BLaER1 (cell line): ENCODE measurements around the gene INSYN1.

Experiments used
- H3K27ac ChIP-seq: shearing (Covaris generic); formaldehyde crosslinking; 2 replicates; pipeline ENCODE4 v1.8.1; 2022
- H3K27me3 ChIP-seq: shearing (Covaris generic); formaldehyde crosslinking; 2 replicates; pipeline ENCODE4 v1.8.1; 2022
- H3K36me3 ChIP-seq: shearing (Covaris generic); formaldehyde crosslinking; 2 replicates; pipeline ENCODE4 v1.8.1; 2022
- H3K4me1 ChIP-seq: shearing (Covaris generic); formaldehyde crosslinking; 2 replicates; pipeline ENCODE4 v1.8.1; 2022
- H3K4me2 ChIP-seq: shearing (Covaris generic); formaldehyde crosslinking; 2 replicates; pipeline ENCODE4 v1.8.1; 2022
- H3K4me3 ChIP-seq: shearing (Covaris generic); formaldehyde crosslinking; 2 replicates; pipeline ENCODE4 v1.8.1; 2022
- H3K9ac ChIP-seq: shearing (Covaris generic); formaldehyde crosslinking; 2 replicates; pipeline ENCODE4 v1.8.1; 2022
- H3K9me3 ChIP-seq: shearing (Covaris generic); formaldehyde crosslinking; 2 replicates; pipeline ENCODE4 v1.8.1; 2022
- H4K20me1 ChIP-seq: shearing (Covaris generic); formaldehyde crosslinking; 2 replicates; pipeline ENCODE4 v1.8.1; 2022
- Cebpa-rat ChIP-seq: shearing (Covaris generic); IDR thresholded peaks from 2 replicates; pipeline ENCODE4 v1.8.1; 2022

Gene INSYN1

GRCh38 chr15:73758461-73758860, 5.3 kb upstream of the INSYN1 start:
- Histone ChIP-seq H3K4me1 (no peaks in the 10 kb centered on the region), H3K4me3 (no peak overlapping the region), H3K9ac (no peak overlapping the region), H3K9me3 (no peaks in the 10 kb centered on the region), H3K36me3 (no peaks in the 10 kb centered on the region), H3K4me2 (no peak overlapping the region), H3K27ac (no peak overlapping the region), H3K27me3 (peaks cover 27% of the 10 kb centered on the region), H4K20me1 (peaks cover 8% of the 10 kb centered on the region; the same call in 1 of the 2 replicates)
- TF ChIP-seq Cebpa-rat, result no peak

- H4K20me1 ChIP-seq, result peaks cover 13% of the 10 kb centered on the region
- TF ChIP-seq Cebpa-rat, result no peak
- peaks cover 36% of the 10 kb centered on the region for H3K27me3 ChIP-seq
- no peaks in the 10 kb centered on the region for H3K36me3 ChIP-seq
- H3K4me2 ChIP-seq, result no peak overlapping the region
- no peak overlapping the region for H3K27ac ChIP-seq
- H3K9ac ChIP-seq, result no peak overlapping the region
- no peaks in the 10 kb centered on the region for H3K9me3 ChIP-seq
- H3K4me3 ChIP-seq, result no peak overlapping the region
- peaks cover under 1% of the 10 kb centered on the region for H3K4me1 ChIP-seq
Observed at GRCh38 chr15:73757571-73757970, 4.4 kb upstream of the INSYN1 start.

- Histone ChIP-seq H3K27ac (no peak overlapping the region), H4K20me1 (peaks cover 18% of the 10 kb centered on the region), H3K4me3 (no peak overlapping the region), H3K9ac (no peak overlapping the region), H3K36me3 (no peaks in the 10 kb centered on the region), H3K9me3 (no peaks in the 10 kb centered on the region), H3K27me3 (peaks cover 42% of the 10 kb centered on the region), H3K4me1 (peaks cover 6% of the 10 kb centered on the region), H3K4me2 (no peak overlapping the region)
- no peak for TF ChIP-seq Cebpa-rat
Observed at GRCh38 chr15:73756947-73757513, 3.9 kb upstream of the INSYN1 start.

GRCh38 chr15:73756390-73756789, 3.2 kb upstream of the INSYN1 start:
- Histone ChIP-seq H3K4me2 (no peak overlapping the region), H3K36me3 (no peaks in the 10 kb centered on the region), H3K4me3 (no peak overlapping the region), H3K27me3 (peaks cover 48% of the 10 kb centered on the region), H4K20me1 (peaks cover 21% of the 10 kb centered on the region), H3K9ac (no peak overlapping the region), H3K9me3 (no peaks in the 10 kb centered on the region), H3K27ac (no peak overlapping the region), H3K4me1 (peaks cover 10% of the 10 kb centered on the region)
- no peak for TF ChIP-seq Cebpa-rat

- H4K20me1 ChIP-seq, result peaks cover 24% of the 10 kb centered on the region
- peaks cover 52% of the 10 kb centered on the region for H3K27me3 ChIP-seq
- H3K9ac ChIP-seq, result no peak overlapping the region
- H3K4me2 ChIP-seq, result no peak overlapping the region
- no peak for TF ChIP-seq Cebpa-rat
- no peaks in the 10 kb centered on the region for H3K36me3 ChIP-seq
- H3K4me1 ChIP-seq, result peaks cover 13% of the 10 kb centered on the region
- H3K27ac ChIP-seq, result no peak overlapping the region
- H3K4me3 ChIP-seq, result no peak overlapping the region
- H3K9me3 ChIP-seq, result no peaks in the 10 kb centered on the region
Observed at GRCh38 chr15:73755946-73756345, 2.8 kb upstream of the INSYN1 start.

GRCh38 chr15:73755481-73755880, 2.3 kb upstream of the INSYN1 start:
- H3K27me3 ChIP-seq, result peaks cover 57% of the 10 kb centered on the region
- H3K27ac ChIP-seq, result no peak overlapping the region
- no peak for TF ChIP-seq Cebpa-rat
- H3K36me3 ChIP-seq, result no peaks in the 10 kb centered on the region
- no peak overlapping the region for H3K4me3 ChIP-seq
- peaks cover 24% of the 10 kb centered on the region for H4K20me1 ChIP-seq
- no peak overlapping the region for H3K4me2 ChIP-seq
- H3K4me1 ChIP-seq, result peaks cover 13% of the 10 kb centered on the region
- H3K9me3 ChIP-seq, result no peaks in the 10 kb centered on the region
- H3K9ac ChIP-seq, result no peak overlapping the region

GRCh38 chr15:73754461-73754860, 1.3 kb upstream of the INSYN1 start:
- Histone ChIP-seq H3K9me3 (no peaks in the 10 kb centered on the region), H3K4me3 (no peak overlapping the region), H3K27ac (no peak overlapping the region), H4K20me1 (peaks cover 24% of the 10 kb centered on the region), H3K4me1 (peaks cover 13% of the 10 kb centered on the region), H3K9ac (no peak overlapping the region), H3K4me2 (no peak overlapping the region), H3K27me3 (peaks cover 67% of the 10 kb centered on the region), H3K36me3 (no peaks in the 10 kb centered on the region)
- no peak for TF ChIP-seq Cebpa-rat

GRCh38 chr15:73752806-73753193, 351 bp downstream of the INSYN1 start:
- Histone ChIP-seq H3K4me3 (peak overlapping the region; percentile 68), H3K4me1 (peaks cover 13% of the 10 kb centered on the region), H3K9me3 (no peaks in the 10 kb centered on the region), H3K36me3 (no peaks in the 10 kb centered on the region), H3K27me3 (peaks cover 75% of the 10 kb centered on the region), H4K20me1 (peaks cover 24% of the 10 kb centered on the region), H3K9ac (peak overlapping the region; percentile 48; the same call in 1 of the 2 replicates), H3K27ac (no peak overlapping the region), H3K4me2 (peak overlapping the region; percentile 97)
- no peak for TF ChIP-seq Cebpa-rat

GRCh38 chr15:73751899-73752805, 999 bp downstream of the INSYN1 start:
- H3K27me3 ChIP-seq, result peaks cover 79% of the 10 kb centered on the region
- H3K9me3 ChIP-seq, result no peaks in the 10 kb centered on the region
- peak overlapping the region; percentile 68 for H3K4me3 ChIP-seq
- peaks cover 13% of the 10 kb centered on the region for H3K4me1 ChIP-seq
- no peaks in the 10 kb centered on the region for H3K36me3 ChIP-seq
- no peak for TF ChIP-seq Cebpa-rat
- H3K4me2 ChIP-seq, result peak overlapping the region; percentile 97
- H3K9ac ChIP-seq, result peak overlapping the region; percentile 48; the same call in 1 of the 2 replicates
- H4K20me1 ChIP-seq, result peaks cover 24% of the 10 kb centered on the region
- no peak overlapping the region for H3K27ac ChIP-seq

GRCh38 chr15:73751511-73751898, 1.6 kb downstream of the INSYN1 start:
- no peak for TF ChIP-seq Cebpa-rat
- Histone ChIP-seq H3K27me3 (peaks cover 84% of the 10 kb centered on the region), H3K9ac (no peak overlapping the region), H4K20me1 (peaks cover 24% of the 10 kb centered on the region), H3K36me3 (no peaks in the 10 kb centered on the region), H3K9me3 (no peaks in the 10 kb centered on the region), H3K27ac (no peak overlapping the region), H3K4me3 (no peak overlapping the region), H3K4me1 (peaks cover 13% of the 10 kb centered on the region), H3K4me2 (peak overlapping the region; percentile 97; the same call in 1 of the 2 replicates)
